Measurements from ENCODE around the gene GULP1.

- no peak for TF ChIP-seq ZNF543 (CRISPR knock-in tag; IDR thresholded peaks at IDR 0.05)
- TF ChIP-seq MAZ (IDR thresholded peaks at IDR 0.05; ENCODE audit: borderline replicate concordance, low read depth, low read length): no peak
- no peak for TF ChIP-seq MAZ (CRISPR knock-in tag; IDR thresholded peaks at IDR 0.05; ENCODE audit: low read depth)
Measured at GRCh38 chr2:188248513-188248912, 43.2 kb upstream of the GULP1 start.

Measured in HepG2 (cell line).